Trophoblast cell (in vitro differentiated cells and primary cell): ENCODE data around the gene NDUFA3.

ENCODE experiments used
- DNase-seq, 2 donors: peaks; one replicate each; pipeline ENCODE4 v3.0.0-alpha.2; 2016
- H2AFZ ChIP-seq: 2 replicates; pipeline ENCODE4 v1.6.1; 2013; ENCODE audit warnings: low read length, moderate library complexity, mild to moderate bottlenecking; ENCODE audit not compliant: insufficient read depth, poor library complexity
- H2AK5ac ChIP-seq: 2 replicates; pipeline ENCODE4 v1.6.1; 2013; ENCODE audit warnings: mild to moderate bottlenecking, low read length
- H2BK120ac ChIP-seq: 2 replicates; pipeline ENCODE4 v1.6.1; 2013; ENCODE audit warnings: low read length, mild to moderate bottlenecking, moderate library complexity; ENCODE audit not compliant: insufficient read depth, poor library complexity
- H2BK12ac ChIP-seq: 2 replicates; pipeline ENCODE4 v1.6.1; 2013; ENCODE audit warnings: mild to moderate bottlenecking, low read length, moderate library complexity
- H2BK5ac ChIP-seq: 2 replicates; pipeline ENCODE4 v1.6.1; 2013; ENCODE audit warnings: low read length, low read depth, moderate library complexity, mild to moderate bottlenecking; ENCODE audit not compliant: poor library complexity
- H3K14ac ChIP-seq: 2 replicates; pipeline ENCODE4 v1.6.1; 2013; ENCODE audit warnings: mild to moderate bottlenecking, low read length
- H3K18ac ChIP-seq: 2 replicates; pipeline ENCODE4 v1.6.1; 2013; ENCODE audit warnings: mild to moderate bottlenecking, low read length
- H3K23ac ChIP-seq: 2 replicates; pipeline ENCODE4 v1.6.1; 2013; ENCODE audit warnings: low read length
- H3K27ac ChIP-seq: 2 replicates; pipeline ENCODE4 v1.5.1; 2013; ENCODE audit warnings: low read depth, mild to moderate bottlenecking, inconsistent platforms, low read length, moderate library complexity
- H3K27me3 ChIP-seq: 2 replicates; pipeline ENCODE4 v1.6.1; 2013; ENCODE audit warnings: inconsistent platforms, mild to moderate bottlenecking, low read length, moderate library complexity; ENCODE audit not compliant: insufficient read depth
- H3K36me3 ChIP-seq, 2 experiments: 1 replicate in 1 of 2; 2 replicates in 1 of 2; pipeline ENCODE4 v1.6.1; 2013; ENCODE audit warnings: low read length in 2 of 2, mild to moderate bottlenecking in 2 of 2, moderate library complexity in 1 of 2; ENCODE audit not compliant: insufficient read depth in 2 of 2, control insufficient read depth in 1 of 2
- H3K4ac ChIP-seq: 2 replicates; pipeline ENCODE4 v1.6.1; 2013; ENCODE audit warnings: low read depth, mild to moderate bottlenecking, low read length, moderate library complexity
- H3K4me1 ChIP-seq, 2 experiments: 1 replicate in 1 of 2; 2 replicates in 1 of 2; pipeline ENCODE4 v1.6.1; 2013; ENCODE audit warnings: low read length in 2 of 2, mild to moderate bottlenecking in 2 of 2, moderate library complexity in 1 of 2; ENCODE audit not compliant: insufficient read depth in 2 of 2, control insufficient read depth in 1 of 2
- H3K4me2 ChIP-seq: 2 replicates; pipeline ENCODE4 v1.6.1; 2013; ENCODE audit warnings: inconsistent platforms, mild to moderate bottlenecking, low read length, moderate library complexity
- H3K4me3 ChIP-seq: 2 replicates; pipeline ENCODE4 v1.5.1; 2013; ENCODE audit warnings: mild to moderate bottlenecking, low read depth, low read length, inconsistent platforms
- H3K79me1 ChIP-seq: one replicate; pipeline ENCODE4 v1.6.1; 2013; ENCODE audit warnings: low read length
- H3K79me2 ChIP-seq: 2 replicates; pipeline ENCODE4 v1.6.1; 2013; ENCODE audit warnings: low read length, mild to moderate bottlenecking; ENCODE audit not compliant: control insufficient read depth, insufficient read depth, poor library complexity
- H3K9ac ChIP-seq: 2 replicates; pipeline ENCODE4 v1.6.1; 2013; ENCODE audit warnings: mild to moderate bottlenecking, low read length
- H3K9me3 ChIP-seq: 2 replicates; pipeline ENCODE4 v1.6.1; 2013; ENCODE audit warnings: low read depth, mild to moderate bottlenecking, control low read depth, inconsistent platforms, low read length; ENCODE audit not compliant: insufficient read depth
- H4K12ac ChIP-seq: 2 replicates; pipeline ENCODE4 v1.6.1; 2013; ENCODE audit warnings: low read depth, mild to moderate bottlenecking, low read length, moderate library complexity
- H4K8ac ChIP-seq: 2 replicates; pipeline ENCODE4 v1.6.1; 2013; ENCODE audit warnings: low read depth, mild to moderate bottlenecking, low read length, moderate library complexity
- H4K91ac ChIP-seq: one replicate; pipeline ENCODE4 v1.6.1; 2013; ENCODE audit warnings: low read depth, mild to moderate bottlenecking, low read length, moderate library complexity
- WGBS: extraction: QIAGEN DNeasy Blood & Tissue Kit; methylation state at CpG from one replicate; pipeline ENCODE4 v1.1.7; 2013; ENCODE audit warnings: missing lambda C conversion rate; ENCODE audit not compliant: insufficient read length, insufficient coverage; ENCODE audit errors: extremely low coverage; 5-methylcytosine and 5-hydroxymethylcytosine counted together

Gene NDUFA3

DNA sequence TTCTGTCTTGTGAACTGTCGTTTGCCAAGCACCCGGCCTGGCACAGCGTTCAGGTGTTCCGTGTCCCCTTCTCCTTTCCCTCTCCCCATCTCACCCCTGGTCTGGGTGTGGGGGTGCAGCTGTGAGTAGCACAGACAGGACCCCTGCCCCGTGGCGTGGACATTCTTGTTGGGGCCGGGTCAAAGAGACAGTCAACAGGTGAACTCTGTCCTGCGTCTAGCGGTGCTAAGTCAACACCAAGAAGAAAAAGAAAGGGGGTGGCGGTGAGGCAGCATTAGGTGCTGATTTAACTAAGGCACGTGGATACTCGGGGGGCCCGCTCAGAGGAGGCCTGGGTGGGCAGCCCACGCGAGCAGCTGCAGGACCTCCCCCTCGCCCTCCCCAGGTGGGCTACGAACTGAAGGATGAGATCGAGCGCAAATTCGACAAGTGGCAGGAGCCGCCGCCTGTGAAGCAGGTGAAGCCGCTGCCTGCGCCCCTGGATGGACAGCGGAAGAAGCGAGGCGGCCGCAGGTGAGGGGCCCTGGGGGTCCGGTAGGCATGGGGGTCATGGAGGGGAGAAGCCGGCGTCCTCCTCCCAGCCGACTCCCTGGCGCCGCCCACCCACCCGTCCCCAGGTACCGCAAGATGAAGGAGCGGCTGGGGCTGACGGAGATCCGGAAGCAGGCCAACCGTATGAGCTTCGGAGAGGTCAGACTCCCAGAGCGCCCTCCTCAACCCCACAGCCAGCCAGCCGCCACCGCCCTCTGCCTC, 25.2 kb downstream of the NDUFA3 start:
- WGBS: no CpG with 5 or more reads among the region's 44 CpGs
- Histone ChIP-seq H3K79me1 (no peaks in the 10 kb centered on the region), H2AFZ (no peak overlapping the region), H3K4ac (no peak overlapping the region), H2AK5ac (no peak overlapping the region), H4K8ac (no peak overlapping the region), H3K18ac (no peak overlapping the region), H3K27me3 (no peaks in the 10 kb centered on the region), H3K9me3 (peaks cover 1% of the 10 kb centered on the region), H3K23ac (no peak overlapping the region), H4K12ac (no peak overlapping the region), H3K4me3 (no peak overlapping the region), H3K79me2 (no peaks in the 10 kb centered on the region), H3K36me3 (peaks cover 82% of the 10 kb centered on the region in 2 experiments), H3K27ac (no peak overlapping the region), H3K9ac (no peak overlapping the region), H3K4me1 (no peaks in the 10 kb centered on the region), H3K4me2 (no peak overlapping the region), H2BK120ac (no peak overlapping the region), H4K91ac (no peak overlapping the region), H2BK12ac (no peak overlapping the region), H3K14ac (no peak overlapping the region), H2BK5ac (no peak overlapping the region)
- no peak for DNase-seq

DNA sequence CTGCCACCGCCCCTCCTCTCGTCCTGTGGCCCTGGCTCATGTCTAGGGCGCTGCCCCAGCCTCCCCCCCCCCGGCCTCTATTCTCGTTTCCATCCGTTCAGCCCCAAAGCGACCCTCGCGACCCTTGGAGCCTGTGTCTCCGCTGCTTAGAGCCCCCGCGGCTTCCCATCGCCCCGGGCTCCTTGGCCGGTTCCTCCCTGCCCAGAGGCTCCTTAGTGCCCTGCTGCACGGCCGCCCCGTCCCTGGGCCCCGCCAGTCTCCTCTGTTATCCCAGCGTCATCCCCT, 25.7 kb downstream of the NDUFA3 start:
- H4K12ac ChIP-seq: no peak overlapping the region
- H3K27me3 ChIP-seq: no peaks in the 10 kb centered on the region
- H3K4me1 ChIP-seq: no peaks in the 10 kb centered on the region
- no peak overlapping the region for H3K23ac ChIP-seq
- H3K79me2 ChIP-seq: no peaks in the 10 kb centered on the region
- no peaks in the 10 kb centered on the region for H3K79me1 ChIP-seq
- H3K18ac ChIP-seq: no peak overlapping the region
- no peak overlapping the region for H2BK120ac ChIP-seq
- no peak overlapping the region for H2BK5ac ChIP-seq
- H3K27ac ChIP-seq: no peak overlapping the region
- H2AK5ac ChIP-seq: no peak overlapping the region
- no peak overlapping the region for H3K4me3 ChIP-seq
- no peak overlapping the region for H2AFZ ChIP-seq
- peaks cover 79 to 80% of the 10 kb centered on the region in 2 experiments for H3K36me3 ChIP-seq
- DNase-seq: no peak
- peaks cover 1% of the 10 kb centered on the region for H3K9me3 ChIP-seq
- WGBS: no CpG with 5 or more reads among the region's 20 CpGs
- no peak overlapping the region for H4K91ac ChIP-seq
- H3K4ac ChIP-seq: no peak overlapping the region
- H3K4me2 ChIP-seq: no peak overlapping the region
- no peak overlapping the region for H4K8ac ChIP-seq
- H2BK12ac ChIP-seq: no peak overlapping the region
- H3K14ac ChIP-seq: no peak overlapping the region
- H3K9ac ChIP-seq: no peak overlapping the region

DNA sequence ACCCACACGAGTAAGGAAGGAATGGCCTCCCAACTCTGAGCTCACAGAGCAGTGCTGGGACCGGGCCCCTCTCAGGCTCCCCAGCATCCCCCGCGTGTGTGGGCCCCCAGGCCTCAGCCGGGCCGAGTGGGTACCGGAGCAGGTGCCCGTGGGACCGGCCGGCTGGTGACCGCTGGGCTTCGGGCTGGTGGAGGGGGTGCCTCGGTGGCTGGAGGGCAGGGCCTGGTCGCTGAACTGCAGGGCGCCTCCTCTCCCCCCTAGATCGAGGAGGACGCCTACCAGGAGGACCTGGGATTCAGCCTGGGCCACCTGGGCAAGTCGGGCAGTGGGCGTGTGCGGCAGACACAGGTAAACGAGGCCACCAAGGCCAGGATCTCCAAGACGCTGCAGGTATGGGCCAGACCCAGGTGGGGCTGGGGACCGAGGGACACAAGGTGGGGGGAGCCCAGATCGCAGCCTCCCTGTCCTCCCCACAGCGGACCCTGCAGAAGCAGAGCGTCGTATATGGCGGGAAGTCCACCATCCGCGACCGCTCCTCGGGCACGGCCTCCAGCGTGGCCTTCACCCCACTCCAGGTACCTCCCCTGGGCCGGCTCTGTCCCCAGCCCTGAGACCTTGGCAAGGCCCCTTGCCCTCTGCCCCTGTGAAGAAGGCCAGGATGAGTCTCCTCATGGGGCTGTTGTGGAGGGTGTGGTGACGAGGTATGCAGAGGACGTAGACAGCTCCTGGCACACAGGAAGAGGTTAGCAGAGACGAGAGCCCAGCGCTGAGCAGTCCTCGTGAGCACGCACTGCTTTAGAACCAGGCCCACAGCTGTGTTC, 26.4 kb downstream of the NDUFA3 start:
- H2AK5ac ChIP-seq: no peak overlapping the region
- no CpG with 5 or more reads among the region's 41 CpGs for WGBS
- no peak overlapping the region for H3K18ac ChIP-seq
- no peak overlapping the region for H3K9ac ChIP-seq
- no peak overlapping the region for H2BK5ac ChIP-seq
- H3K4ac ChIP-seq: no peak overlapping the region
- DNase-seq: no peak
- no peak overlapping the region for H3K27ac ChIP-seq
- H4K8ac ChIP-seq: no peak overlapping the region
- H4K12ac ChIP-seq: no peak overlapping the region
- no peak overlapping the region for H2AFZ ChIP-seq
- H3K4me3 ChIP-seq: no peak overlapping the region
- peaks cover 3% of the 10 kb centered on the region for H3K9me3 ChIP-seq
- no peak overlapping the region for H2BK120ac ChIP-seq
- H3K79me2 ChIP-seq: no peaks in the 10 kb centered on the region
- no peaks in the 10 kb centered on the region for H3K27me3 ChIP-seq
- no peaks in the 10 kb centered on the region for H3K79me1 ChIP-seq
- peaks cover 73 to 74% of the 10 kb centered on the region in 2 experiments for H3K36me3 ChIP-seq
- no peak overlapping the region for H3K4me2 ChIP-seq
- no peak overlapping the region for H4K91ac ChIP-seq
- no peaks in the 10 kb centered on the region for H3K4me1 ChIP-seq
- H3K14ac ChIP-seq: no peak overlapping the region
- no peak overlapping the region for H2BK12ac ChIP-seq
- no peak overlapping the region for H3K23ac ChIP-seq

DNA sequence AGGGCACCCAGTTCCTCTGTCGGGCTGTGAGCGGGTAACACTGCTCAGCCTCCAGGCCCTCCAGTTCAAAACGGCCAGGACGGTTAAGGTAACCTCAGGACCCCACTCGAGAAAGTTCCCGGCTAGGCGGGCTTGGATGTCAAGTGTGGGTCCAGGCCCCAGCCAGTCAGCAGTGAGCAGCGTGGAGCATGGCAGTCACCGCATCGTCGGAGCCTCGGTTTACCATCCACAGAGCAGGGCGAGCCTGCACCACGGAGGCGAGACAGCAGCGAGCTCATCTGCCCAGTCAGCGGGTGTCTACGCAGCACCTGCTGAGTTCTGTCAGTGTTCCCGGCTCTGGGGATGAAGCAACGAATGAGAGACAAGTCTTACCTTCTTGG, 27.0 kb downstream of the NDUFA3 start:
- Histone ChIP-seq H2BK5ac (no peak overlapping the region), H3K14ac (no peak overlapping the region), H3K27me3 (no peaks in the 10 kb centered on the region), H2AFZ (no peak overlapping the region), H3K4me1 (no peaks in the 10 kb centered on the region), H3K9me3 (peaks cover 3% of the 10 kb centered on the region), H4K12ac (no peak overlapping the region), H2BK12ac (no peak overlapping the region), H2BK120ac (no peak overlapping the region), H3K36me3 (peaks cover 67 to 68% of the 10 kb centered on the region in 2 experiments), H3K4ac (no peak overlapping the region), H3K79me1 (no peaks in the 10 kb centered on the region), H4K8ac (no peak overlapping the region), H2AK5ac (no peak overlapping the region), H3K4me2 (no peak overlapping the region), H3K27ac (no peak overlapping the region), H3K9ac (no peak overlapping the region), H4K91ac (no peak overlapping the region), H3K79me2 (no peaks in the 10 kb centered on the region), H3K18ac (no peak overlapping the region), H3K23ac (no peak overlapping the region), H3K4me3 (no peak overlapping the region)
- DNase-seq: no peak
- WGBS: no CpG with 5 or more reads among the region's 20 CpGs
